ENCODE measurements around the gene IMPDH1.

Gene IMPDH1

GRCh38 chr7:128435327-128435686 is 25.5 kb upstream of the IMPDH1 start:
- no peaks in the 10 kb centered on the region for H3K4me1 ChIP-seq
- no peaks in the 10 kb centered on the region for H3K9me3 ChIP-seq
- no peak overlapping the region for H3K27ac ChIP-seq
- no peaks in the 10 kb centered on the region for H3K36me3 ChIP-seq
- no peak overlapping the region for H3K4me3 ChIP-seq
- H3K9ac ChIP-seq, result no peak overlapping the region
- H3K4me2 ChIP-seq, result no peak overlapping the region
- H3K27me3 ChIP-seq, result no peaks in the 10 kb centered on the region
- H4K20me1 ChIP-seq, result no peaks in the 10 kb centered on the region
- no peak for TF ChIP-seq Cebpa-rat (IDR thresholded peaks at IDR 0.05)

- Histone ChIP-seq H3K9ac (no peak overlapping the region), H3K4me3 (no peak overlapping the region), H3K27me3 (no peaks in the 10 kb centered on the region), H4K20me1 (no peaks in the 10 kb centered on the region), H3K9me3 (no peaks in the 10 kb centered on the region), H3K27ac (no peak overlapping the region), H3K36me3 (no peaks in the 10 kb centered on the region), H3K4me2 (no peak overlapping the region), H3K4me1 (no peaks in the 10 kb centered on the region)
- no peak for TF ChIP-seq Cebpa-rat (IDR thresholded peaks at IDR 0.05)
Observed at GRCh38 chr7:128434413-128435326, 24.9 kb upstream of the IMPDH1 start.

- Histone ChIP-seq H3K4me3 (no peak overlapping the region), H3K9ac (no peak overlapping the region), H3K27me3 (no peaks in the 10 kb centered on the region), H3K9me3 (no peaks in the 10 kb centered on the region), H3K4me2 (no peak overlapping the region), H4K20me1 (no peaks in the 10 kb centered on the region), H3K36me3 (no peaks in the 10 kb centered on the region), H3K4me1 (no peaks in the 10 kb centered on the region), H3K27ac (no peak overlapping the region)
- TF ChIP-seq Cebpa-rat (IDR thresholded peaks at IDR 0.05), result no peak
Observed at GRCh38 chr7:128431754-128432153, 22.0 kb upstream of the IMPDH1 start.

GRCh38 chr7:128431221-128431620 is 21.4 kb upstream of the IMPDH1 start:
- Histone ChIP-seq H3K36me3 (no peaks in the 10 kb centered on the region), H3K9ac (no peak overlapping the region), H3K9me3 (no peaks in the 10 kb centered on the region), H4K20me1 (no peaks in the 10 kb centered on the region), H3K4me2 (no peak overlapping the region), H3K27me3 (no peaks in the 10 kb centered on the region), H3K27ac (no peak overlapping the region), H3K4me3 (no peak overlapping the region), H3K4me1 (no peaks in the 10 kb centered on the region)
- no peak for TF ChIP-seq Cebpa-rat (IDR thresholded peaks at IDR 0.05)

- no peak overlapping the region for H3K9ac ChIP-seq
- H4K20me1 ChIP-seq, result no peaks in the 10 kb centered on the region
- no peak overlapping the region for H3K4me3 ChIP-seq
Observed at GRCh38 chr7:128430207-128430606, 20.4 kb upstream of the IMPDH1 start.

GRCh38 chr7:128427289-128427891 is 17.6 kb upstream of the IMPDH1 start:
- Histone ChIP-seq H3K27me3 (no peaks in the 10 kb centered on the region), H3K36me3 (no peaks in the 10 kb centered on the region), H3K4me1 (no peaks in the 10 kb centered on the region), H3K4me3 (no peak overlapping the region), H3K4me2 (no peak overlapping the region), H3K27ac (no peak overlapping the region), H4K20me1 (no peaks in the 10 kb centered on the region), H3K9ac (no peak overlapping the region), H3K9me3 (no peaks in the 10 kb centered on the region)
- TF ChIP-seq Cebpa-rat (IDR thresholded peaks at IDR 0.05), result no peak

More at GRCh38 chr7:128430207-128430606, 20.4 kb upstream of the IMPDH1 start:
- H3K4me1 ChIP-seq, result no peaks in the 10 kb centered on the region
- H3K4me2 ChIP-seq, result no peak overlapping the region
- no peaks in the 10 kb centered on the region for H3K27me3 ChIP-seq
- no peaks in the 10 kb centered on the region for H3K36me3 ChIP-seq
- H3K9me3 ChIP-seq, result no peaks in the 10 kb centered on the region
- no peak for TF ChIP-seq Cebpa-rat (IDR thresholded peaks at IDR 0.05)
- no peak overlapping the region for H3K27ac ChIP-seq

GRCh38 chr7:128425850-128426249 is 16.1 kb upstream of the IMPDH1 start:
- TF ChIP-seq Cebpa-rat (IDR thresholded peaks at IDR 0.05), result no peak
- H3K36me3 ChIP-seq, result no peaks in the 10 kb centered on the region
- peaks cover 3% of the 10 kb centered on the region; the same call in 1 of the 2 replicates for H3K4me1 ChIP-seq
- no peaks in the 10 kb centered on the region for H3K9me3 ChIP-seq
- no peak overlapping the region for H3K4me2 ChIP-seq
- H3K27ac ChIP-seq, result no peak overlapping the region
- H3K9ac ChIP-seq, result no peak overlapping the region
- H3K27me3 ChIP-seq, result no peaks in the 10 kb centered on the region
- H3K4me3 ChIP-seq, result no peak overlapping the region
- no peaks in the 10 kb centered on the region for H4K20me1 ChIP-seq

- Histone ChIP-seq H3K4me3 (no peak overlapping the region), H3K9ac (no peak overlapping the region), H3K36me3 (no peaks in the 10 kb centered on the region), H3K27ac (no peak overlapping the region), H3K4me1 (peaks cover 9% of the 10 kb centered on the region), H3K4me2 (no peak overlapping the region), H4K20me1 (no peaks in the 10 kb centered on the region), H3K27me3 (no peaks in the 10 kb centered on the region), H3K9me3 (no peaks in the 10 kb centered on the region)
- no peak for TF ChIP-seq Cebpa-rat (IDR thresholded peaks at IDR 0.05)
Observed at GRCh38 chr7:128424686-128425275, 15.0 kb upstream of the IMPDH1 start.

GRCh38 chr7:128422842-128423241 is 13.1 kb upstream of the IMPDH1 start:
- Histone ChIP-seq H3K27me3 (no peaks in the 10 kb centered on the region), H3K9ac (no peak overlapping the region), H3K4me1 (peaks cover 9% of the 10 kb centered on the region), H3K4me3 (no peak overlapping the region), H3K4me2 (no peak overlapping the region), H4K20me1 (no peaks in the 10 kb centered on the region), H3K9me3 (no peaks in the 10 kb centered on the region), H3K27ac (no peak overlapping the region), H3K36me3 (no peaks in the 10 kb centered on the region)
- TF ChIP-seq Cebpa-rat (IDR thresholded peaks at IDR 0.05), result no peak

- Histone ChIP-seq H3K4me1 (peaks cover 9% of the 10 kb centered on the region), H3K27ac (no peak overlapping the region), H3K4me2 (no peak overlapping the region), H3K27me3 (no peaks in the 10 kb centered on the region), H3K9ac (no peak overlapping the region), H4K20me1 (no peaks in the 10 kb centered on the region), H3K36me3 (no peaks in the 10 kb centered on the region), H3K4me3 (no peak overlapping the region), H3K9me3 (no peaks in the 10 kb centered on the region)
- TF ChIP-seq Cebpa-rat (IDR thresholded peaks at IDR 0.05), result no peak
Observed at GRCh38 chr7:128422037-128422436, 12.3 kb upstream of the IMPDH1 start.
